ENCODE results near the gene SV2B. TPM values are rescaled to one million over a fixed set of nuclear protein-coding genes. Genes with fewer than 3 reads are reported as not detected.

SV2B gene
- total and polyA plus RNA-seq, 2 donors (not counting 1 experiment from before 2014, with no cell fraction given), result under 0.01 TPM; not detected in 1

GRCh38 chr15:91231703-91232102, 131.6 kb downstream of the SV2B start:
- no peaks in the 10 kb centered on the region for H4K20me1 ChIP-seq (ENCODE audit: control insufficient read depth, extremely low read depth, insufficient read depth, low read length)
- H3K9me3 ChIP-seq (ENCODE audit: control insufficient read depth, insufficient read depth, low read depth, low read length), result no peaks in the 10 kb centered on the region
- no peak overlapping the region for H3K4me3 ChIP-seq (replicated peaks in 1 of 4; ENCODE audit: control extremely low read depth in 1 of 4, insufficient read depth in 1 of 4, low read depth in 3 of 4, low read length in 4 of 4)
- H3K27ac ChIP-seq (ENCODE audit: insufficient read depth, low read length), result no peak overlapping the region
- no peak overlapping the region for H2AFZ ChIP-seq (ENCODE audit: low read length)
- H3K27me3 ChIP-seq (ENCODE audit: control insufficient read depth, insufficient read depth, low read length), result no peaks in the 10 kb centered on the region
- no peaks in the 10 kb centered on the region for H3K79me2 ChIP-seq (ENCODE audit: control insufficient read depth, insufficient read depth, low read length)
- H3K4me1 ChIP-seq (ENCODE audit: control insufficient read depth, extremely low read depth, insufficient read depth, low read length), result no peaks in the 10 kb centered on the region
- H3K4me2 ChIP-seq (ENCODE audit: extremely low read depth, insufficient read depth, low read length), result no peak overlapping the region
- no peaks in the 10 kb centered on the region for H3K36me3 ChIP-seq (ENCODE audit: control insufficient read depth, insufficient read depth, low read length)
- H3K9ac ChIP-seq (ENCODE audit: insufficient read depth, low read length), result no peak overlapping the region
- no peak for DNase-seq (ENCODE audit: low read depth in 2 of 2)
- TF ChIP-seq EZH2 (IDR thresholded peaks at IDR 0.05; ENCODE audit: low read length, missing control alignments) (no peak), CTCF (conservative IDR thresholded peaks at IDR 0.05 in 1 of 2, IDR thresholded peaks at IDR 0.05 in 1 of 2; ENCODE audit: low read depth in 1 of 2, low read length in 2 of 2) (no peak)

- Histone ChIP-seq H3K9ac (ENCODE audit: insufficient read depth, low read length) (no peak overlapping the region), H3K9me3 (ENCODE audit: control insufficient read depth, insufficient read depth, low read depth, low read length) (no peaks in the 10 kb centered on the region), H3K27ac (ENCODE audit: insufficient read depth, low read length) (no peak overlapping the region), H4K20me1 (ENCODE audit: control insufficient read depth, extremely low read depth, insufficient read depth, low read length) (no peaks in the 10 kb centered on the region), H3K27me3 (ENCODE audit: control insufficient read depth, insufficient read depth, low read length) (no peaks in the 10 kb centered on the region), H3K4me1 (ENCODE audit: control insufficient read depth, extremely low read depth, insufficient read depth, low read length) (no peaks in the 10 kb centered on the region), H2AFZ (ENCODE audit: low read length) (no peak overlapping the region), H3K36me3 (ENCODE audit: control insufficient read depth, insufficient read depth, low read length) (no peaks in the 10 kb centered on the region), H3K4me2 (ENCODE audit: extremely low read depth, insufficient read depth, low read length) (no peak overlapping the region), H3K79me2 (ENCODE audit: control insufficient read depth, insufficient read depth, low read length) (no peaks in the 10 kb centered on the region), H3K4me3 (replicated peaks in 1 of 4; ENCODE audit: control extremely low read depth in 1 of 4, insufficient read depth in 1 of 4, low read depth in 3 of 4, low read length in 4 of 4) (no peak overlapping the region)
- TF ChIP-seq CTCF (conservative IDR thresholded peaks at IDR 0.05 in 1 of 2, IDR thresholded peaks at IDR 0.05 in 1 of 2; ENCODE audit: low read depth in 1 of 2, low read length in 2 of 2), result no peak
- no peak for TF ChIP-seq EZH2 (IDR thresholded peaks at IDR 0.05; ENCODE audit: low read length, missing control alignments)
- DNase-seq (ENCODE audit: low read depth in 2 of 2), result no peak
Measured at GRCh38 chr15:91234759-91235158, 134.7 kb downstream of the SV2B start.

- TF ChIP-seq CTCF (conservative IDR thresholded peaks at IDR 0.05 in 1 of 2, IDR thresholded peaks at IDR 0.05 in 1 of 2; ENCODE audit: low read depth in 1 of 2, low read length in 2 of 2), result no peak
- TF ChIP-seq EZH2 (IDR thresholded peaks at IDR 0.05; ENCODE audit: low read length, missing control alignments), result no peak
- no peak overlapping the region for H3K4me3 ChIP-seq (replicated peaks in 1 of 4; ENCODE audit: control extremely low read depth in 1 of 4, insufficient read depth in 1 of 4, low read depth in 3 of 4, low read length in 4 of 4)
Measured at GRCh38 chr15:91235376-91235775, 135.3 kb downstream of the SV2B start.

More at GRCh38 chr15:91235376-91235775, 135.3 kb downstream of the SV2B start:
- no peaks in the 10 kb centered on the region for H3K4me1 ChIP-seq (ENCODE audit: control insufficient read depth, extremely low read depth, insufficient read depth, low read length)
- no peak for DNase-seq (ENCODE audit: low read depth in 2 of 2)
- no peaks in the 10 kb centered on the region for H3K36me3 ChIP-seq (ENCODE audit: control insufficient read depth, insufficient read depth, low read length)
- H3K9ac ChIP-seq (ENCODE audit: insufficient read depth, low read length), result no peak overlapping the region
- no peak overlapping the region for H2AFZ ChIP-seq (ENCODE audit: low read length)
- H3K79me2 ChIP-seq (ENCODE audit: control insufficient read depth, insufficient read depth, low read length), result no peaks in the 10 kb centered on the region
- H3K4me2 ChIP-seq (ENCODE audit: extremely low read depth, insufficient read depth, low read length), result no peak overlapping the region
- H3K27ac ChIP-seq (ENCODE audit: insufficient read depth, low read length), result no peak overlapping the region
- no peaks in the 10 kb centered on the region for H3K9me3 ChIP-seq (ENCODE audit: control insufficient read depth, insufficient read depth, low read depth, low read length)
- no peaks in the 10 kb centered on the region for H3K27me3 ChIP-seq (ENCODE audit: control insufficient read depth, insufficient read depth, low read length)
- no peaks in the 10 kb centered on the region for H4K20me1 ChIP-seq (ENCODE audit: control insufficient read depth, extremely low read depth, insufficient read depth, low read length)
